MCF 10A (cell line): ENCODE data around the gene THOC2. TPM values are rescaled to one million over a fixed set of nuclear protein-coding genes. Genes with fewer than 3 reads are reported as not detected.
A peak's percentile ranks its signal among the peaks of the same experiment; 100 is the strongest.
"Not testable (repeated sequence)": the region's sequence is repeated elsewhere in the genome, so short reads cannot be mapped to it uniquely, and the experiment has no call there.

Experiments used
- BruUV-seq: library from RNA; stranded (reverse); fragments of 400-500 nt; replicated peaks from 2 replicates; lab custom pipeline; 2021; lab: Mats Ljungman, UMichigan
- CTCF ChIA-PET: fragments of 300-600 bp; sonication (Branson Sonifier 250); formaldehyde crosslinking; extraction: SDS; loops from one replicate; lab custom pipeline; 2021; ENCODE audit warnings: antibody characterized with exemption, inconsistent platforms; lab: Yijun Ruan, JAX
- POLR2A ChIA-PET: fragments of 300-600, 350-650 bp; sonication (Branson Sonifier 250); formaldehyde crosslinking; extraction: SDS; loops from one replicate; lab custom pipeline; 2020; ENCODE audit warnings: antibody characterized with exemption, inconsistent platforms; lab: Yijun Ruan, JAX
- DNase-seq: peaks from one replicate; pipeline ENCODE4 v3.0.0-alpha.2; 2018; ENCODE audit not compliant: unreplicated experiment
- H3K27ac Mint-ChIP-seq: one replicate; pipeline ENCODE4 v1.8.0; 2022; ENCODE audit warnings: mild to moderate bottlenecking, low read depth, mixed read lengths; ENCODE audit not compliant: unreplicated experiment
- H3K27me3 Mint-ChIP-seq: one replicate; pipeline ENCODE4 v1.8.0; 2022; ENCODE audit warnings: mixed read lengths; ENCODE audit not compliant: insufficient read depth, unreplicated experiment
- H3K36me3 Mint-ChIP-seq: one replicate; pipeline ENCODE4 v1.8.0; 2022; ENCODE audit warnings: mild to moderate bottlenecking, moderate library complexity, mixed read lengths; ENCODE audit not compliant: insufficient read depth, unreplicated experiment
- H3K4me1 Mint-ChIP-seq: one replicate; pipeline ENCODE4 v1.8.0; 2022; ENCODE audit warnings: mixed read lengths; ENCODE audit not compliant: insufficient read depth, unreplicated experiment
- H3K4me3 Mint-ChIP-seq: one replicate; pipeline ENCODE4 v1.8.0; 2022; ENCODE audit warnings: mild to moderate bottlenecking, moderate library complexity, mixed read lengths; ENCODE audit not compliant: unreplicated experiment
- H3K9me3 Mint-ChIP-seq: one replicate; pipeline ENCODE4 v1.8.0; 2022; ENCODE audit warnings: mixed read lengths; ENCODE audit not compliant: unreplicated experiment
- intact Hi-C: fragments of 100-400 bp; cut with micrococcal nuclease; formaldehyde crosslinking; loops from 2 replicates; pipeline ENCODE4 v1.14.1; 2022
- total RNA-seq: library from RNA; stranded (reverse); gene quantifications from 2 replicates; pipeline ENCODE4 v1.2.3, GENCODE V29; 2022
- TF ChIP-seq, protein P1 (sequence below): fragments of 200-600 bp; IDR thresholded peaks from one replicate; pipeline ENCODE4 v1.8.0; 2022; ENCODE audit warnings: antibody characterized with exemption, mild to moderate bottlenecking; ENCODE audit not compliant: unreplicated experiment

The THOC2 gene
- total RNA-seq, 1 experiment from 2014 or later: 75.4 TPM

DNA sequence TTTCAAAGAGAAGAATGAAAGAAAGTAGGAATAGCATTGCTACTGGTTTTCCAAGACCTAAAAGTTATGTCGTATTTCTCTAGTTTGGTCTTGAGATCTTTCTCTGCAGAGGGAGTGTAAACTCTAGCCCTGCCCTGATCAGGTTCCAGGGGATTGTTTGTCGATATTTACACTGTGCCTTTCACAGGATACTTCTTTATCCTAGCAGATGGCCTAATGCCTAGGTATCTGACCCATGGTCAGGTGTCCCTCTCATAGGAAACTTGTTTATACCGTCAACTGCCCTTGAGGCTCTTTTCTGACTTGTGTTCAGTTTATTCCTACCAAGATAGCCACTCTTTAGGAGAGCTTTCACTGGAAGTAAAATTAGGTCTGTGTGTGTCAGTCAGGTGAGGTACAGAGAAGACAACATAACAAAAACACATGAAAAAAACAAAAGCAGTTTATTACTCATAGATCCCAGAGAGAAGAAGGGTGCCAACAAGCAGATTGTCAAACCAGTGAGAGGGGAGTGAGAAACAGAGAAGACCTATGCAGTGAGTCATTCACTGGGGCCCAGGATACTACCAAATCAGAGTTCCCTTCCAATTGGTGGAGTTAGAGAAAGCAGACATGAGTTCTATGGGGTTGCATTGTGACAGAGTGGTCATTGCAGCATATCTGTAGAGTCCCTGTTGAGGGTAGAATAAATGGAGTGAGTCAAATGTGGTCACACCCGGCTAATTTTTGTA lies 40.6 kb upstream of the THOC2 start:
- DNase-seq: peak; percentile 5
- CTCF ChIA-PET: no interaction called here
- Mint-ChIP-seq H3K27ac (no peak overlapping the region), H3K27me3 (no peaks in the 10 kb centered on the region), H3K9me3 (peaks cover 9% of the 10 kb centered on the region), H3K4me1 (no peaks in the 10 kb centered on the region), H3K4me3 (no peak overlapping the region), H3K36me3 (peaks cover 6% of the 10 kb centered on the region)
- TF ChIP-seq, protein P1, sequence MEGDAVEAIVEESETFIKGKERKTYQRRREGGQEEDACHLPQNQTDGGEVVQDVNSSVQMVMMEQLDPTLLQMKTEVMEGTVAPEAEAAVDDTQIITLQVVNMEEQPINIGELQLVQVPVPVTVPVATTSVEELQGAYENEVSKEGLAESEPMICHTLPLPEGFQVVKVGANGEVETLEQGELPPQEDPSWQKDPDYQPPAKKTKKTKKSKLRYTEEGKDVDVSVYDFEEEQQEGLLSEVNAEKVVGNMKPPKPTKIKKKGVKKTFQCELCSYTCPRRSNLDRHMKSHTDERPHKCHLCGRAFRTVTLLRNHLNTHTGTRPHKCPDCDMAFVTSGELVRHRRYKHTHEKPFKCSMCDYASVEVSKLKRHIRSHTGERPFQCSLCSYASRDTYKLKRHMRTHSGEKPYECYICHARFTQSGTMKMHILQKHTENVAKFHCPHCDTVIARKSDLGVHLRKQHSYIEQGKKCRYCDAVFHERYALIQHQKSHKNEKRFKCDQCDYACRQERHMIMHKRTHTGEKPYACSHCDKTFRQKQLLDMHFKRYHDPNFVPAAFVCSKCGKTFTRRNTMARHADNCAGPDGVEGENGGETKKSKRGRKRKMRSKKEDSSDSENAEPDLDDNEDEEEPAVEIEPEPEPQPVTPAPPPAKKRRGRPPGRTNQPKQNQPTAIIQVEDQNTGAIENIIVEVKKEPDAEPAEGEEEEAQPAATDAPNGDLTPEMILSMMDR: no peak
- no TSS peak for BruUV-seq
- intact Hi-C loops: no loop called here
- POLR2A ChIA-PET: no interaction called here

DNA sequence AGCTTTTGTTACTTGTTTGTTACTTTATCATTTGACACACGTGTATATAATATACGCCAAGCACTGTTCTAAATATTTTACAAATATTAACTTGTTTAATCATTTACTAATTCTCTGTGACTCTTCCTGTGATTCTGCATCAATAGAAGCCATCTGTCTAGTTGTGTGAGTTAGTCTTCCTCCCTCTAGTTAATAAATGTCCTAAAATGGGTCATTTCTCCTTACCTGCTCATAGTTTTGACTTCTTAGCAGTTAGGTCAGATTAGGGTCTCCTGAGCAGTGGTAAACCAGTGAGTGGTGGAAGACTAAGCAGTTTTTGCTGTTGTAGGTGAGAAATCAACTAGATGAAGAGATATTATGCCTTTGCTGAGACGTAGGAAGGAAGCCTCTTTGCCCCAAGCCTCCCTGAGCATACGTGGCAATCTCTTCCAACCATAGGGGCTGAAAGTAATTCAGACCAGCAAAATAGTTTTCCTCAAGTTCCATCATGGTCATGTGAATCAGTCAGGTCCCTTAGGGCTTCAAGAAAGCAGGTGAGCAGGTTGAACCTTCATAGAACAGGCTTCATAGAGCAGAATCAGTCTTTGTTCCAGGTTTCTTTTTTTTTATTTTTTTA lies 38.7 kb upstream of the THOC2 start:
- H3K4me1 Mint-ChIP-seq: no peaks in the 10 kb centered on the region
- no peak for DNase-seq
- no peak overlapping the region for H3K27ac Mint-ChIP-seq
- H3K27me3 Mint-ChIP-seq: no peaks in the 10 kb centered on the region
- peaks cover 9% of the 10 kb centered on the region for H3K9me3 Mint-ChIP-seq
- POLR2A ChIA-PET: no interaction called here
- no TSS peak for BruUV-seq
- no peak overlapping the region for H3K4me3 Mint-ChIP-seq
- TF ChIP-seq, protein P1: no peak
- intact Hi-C loops: no loop called here
- peaks cover 6% of the 10 kb centered on the region for H3K36me3 Mint-ChIP-seq
- CTCF ChIA-PET: no interaction called here

DNA sequence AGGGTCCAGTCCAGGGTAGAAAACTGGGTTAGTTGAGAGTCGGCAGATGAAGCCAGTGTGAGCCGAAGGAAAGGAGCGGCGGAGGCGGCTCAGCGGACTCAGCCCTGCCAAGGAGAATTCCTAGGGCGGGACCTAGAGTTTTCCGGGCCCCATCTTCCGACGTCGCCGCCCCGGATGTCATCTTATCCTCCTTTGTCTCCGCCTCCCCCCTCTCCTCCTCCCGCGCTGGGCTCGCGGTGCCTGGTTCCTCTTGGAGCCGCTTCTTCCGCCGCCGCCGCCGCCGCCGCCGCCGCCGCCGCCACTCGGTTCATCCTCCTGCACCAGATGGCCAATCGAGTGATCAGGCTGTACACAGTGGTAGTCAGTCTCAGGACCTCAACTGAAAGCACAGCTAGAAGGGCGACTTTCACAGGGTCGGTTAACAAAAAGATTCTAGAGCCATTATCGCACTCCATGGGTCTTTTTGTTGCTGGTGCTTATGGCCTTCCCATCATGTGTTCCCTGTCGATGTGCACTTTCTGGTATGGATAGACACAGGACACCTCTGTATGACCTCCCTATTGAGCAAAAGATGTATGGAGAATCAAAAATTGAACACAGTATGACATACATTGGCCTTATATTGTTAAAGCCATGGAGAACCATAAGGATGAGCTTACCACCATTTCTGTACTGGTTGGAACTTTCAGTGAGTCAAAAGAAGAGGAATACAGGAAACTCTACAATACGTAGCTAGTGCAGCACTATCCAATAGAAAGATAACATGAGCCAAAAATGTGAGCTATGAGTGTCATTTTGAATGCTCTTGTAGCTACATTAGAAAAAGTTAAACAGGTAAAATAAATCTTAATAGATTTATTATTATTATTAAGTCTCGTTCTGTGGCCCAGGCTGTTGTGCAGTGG lies 32.4 kb upstream of the THOC2 start:
- ChIA-PET POLR2A (interaction anchor here (0.7 to 1.3 kb wide), 3 partner anchors 33 to 100 kb away, joined by 3 to 5 read pairs (median 4); partner anchors contain the start of gene THOC2), CTCF (interaction anchor here (0.5 to 1.0 kb wide), 4 partner anchors 12 to 449 kb away, joined by 3 to 4 read pairs (median 3); no protein-coding TSS in a partner anchor)
- intact Hi-C loops: no loop called here
- Mint-ChIP-seq H3K27me3 (no peaks in the 10 kb centered on the region), H3K9me3 (no peaks in the 10 kb centered on the region), H3K36me3 (peaks cover 4% of the 10 kb centered on the region), H3K4me1 (peaks cover 5% of the 10 kb centered on the region), H3K4me3 (peak overlapping the region; percentile 70), H3K27ac (peak overlapping the region; percentile 50)
- DNase-seq: peak; percentile 86
- BruUV-seq: TSS peak; percentile 47
- TF ChIP-seq, protein P1: no peak

DNA sequence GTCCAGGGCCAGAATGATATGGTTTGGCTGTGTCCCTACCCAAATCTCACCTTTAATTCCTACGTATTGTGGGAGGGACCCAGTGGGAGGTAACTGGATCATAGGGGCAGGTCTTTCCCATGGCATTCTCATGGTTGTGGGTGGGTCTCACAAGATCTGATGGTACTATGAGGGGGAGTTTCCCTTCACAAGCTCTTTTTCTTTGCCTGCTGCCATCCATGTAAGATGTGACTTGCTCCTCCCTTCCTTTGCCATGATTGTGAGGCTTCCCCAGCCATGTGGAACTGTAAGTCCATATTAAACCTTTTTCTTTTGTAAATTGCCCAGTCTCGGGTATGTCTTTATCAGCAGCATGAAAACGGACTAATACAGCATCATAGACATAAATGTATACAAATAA lies 27.0 kb upstream of the THOC2 start:
- CTCF ChIA-PET, H3K4me1 Mint-ChIP-seq, H3K36me3 Mint-ChIP-seq, DNase-seq, H3K27ac Mint-ChIP-seq, H3K9me3 Mint-ChIP-seq, BruUV-seq, intact Hi-C loops, H3K4me3 Mint-ChIP-seq, H3K27me3 Mint-ChIP-seq: not testable (repeated sequence)
- POLR2A ChIA-PET: interaction anchor here (0.7 kb wide), 1 partner anchor 18 kb away, joined by 3 read pairs; no protein-coding TSS in a partner anchor

DNA sequence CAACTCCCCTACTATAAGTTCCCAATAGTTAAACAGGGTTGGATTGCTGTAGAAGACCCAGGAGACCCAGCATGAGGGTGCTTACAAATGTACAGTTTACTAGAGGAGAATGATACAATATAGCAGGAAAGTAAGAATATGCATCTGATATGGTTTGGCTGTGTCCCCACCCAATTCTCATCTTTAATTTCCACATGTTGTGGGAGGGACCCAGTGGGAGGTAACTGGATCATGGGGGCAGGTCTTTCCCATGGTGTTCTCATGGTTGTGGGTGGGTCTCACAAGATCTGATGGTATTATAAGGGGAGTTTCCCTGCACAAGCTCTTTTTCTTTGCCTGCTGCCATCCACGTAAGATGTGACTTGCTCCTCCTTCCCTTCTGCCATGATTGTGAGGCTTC lies 24.9 kb upstream of the THOC2 start:
- CTCF ChIA-PET, DNase-seq, H3K4me3 Mint-ChIP-seq, H3K27me3 Mint-ChIP-seq, BruUV-seq, H3K4me1 Mint-ChIP-seq, H3K9me3 Mint-ChIP-seq, POLR2A ChIA-PET, H3K27ac Mint-ChIP-seq, intact Hi-C loops, H3K36me3 Mint-ChIP-seq: not testable (repeated sequence)
